Liver (tissue), 9 donors: Measurements from ENCODE around the gene NDRG4. TPM values are rescaled to one million over a fixed set of nuclear protein-coding genes. Genes with fewer than 3 reads are reported as not detected.

Experiments
- DNase-seq: peaks from one replicate; pipeline ENCODE4 v3.0.0-alpha.2; 2017; ENCODE audit warnings: low spot score
- H3K27ac ChIP-seq, 2 donors: one replicate each; pipeline ENCODE4 v1.7.0; 2013; ENCODE audit warnings: inconsistent platforms in 2 of 2, low read length in 2 of 2, control low read depth in 1 of 2, low read depth in 1 of 2, mild to moderate bottlenecking in 1 of 2
- H3K27me3 ChIP-seq, 4 donors: one replicate each; pipeline versions ENCODE4 v1.6.1 to v1.7.0; 2013; ENCODE audit warnings: low read length in 3 of 4, inconsistent platforms in 1 of 4, mild to moderate bottlenecking in 1 of 4, moderate library complexity in 1 of 4; ENCODE audit not compliant: control insufficient read depth in 4 of 4, insufficient read depth in 4 of 4
- H3K36me3 ChIP-seq, 4 donors: one replicate each; pipeline versions ENCODE4 v1.6.1 to v1.7.0; 2013; ENCODE audit warnings: low read length in 3 of 4, mild to moderate bottlenecking in 3 of 4, low read depth in 1 of 4, moderate library complexity in 1 of 4; ENCODE audit not compliant: control insufficient read depth in 4 of 4, insufficient read depth in 3 of 4
- H3K4me1 ChIP-seq, 4 donors: one replicate each; pipeline versions ENCODE4 v1.6.1 to v1.7.0; 2013; ENCODE audit warnings: low read length in 3 of 4, mild to moderate bottlenecking in 3 of 4, moderate library complexity in 1 of 4; ENCODE audit not compliant: control insufficient read depth in 4 of 4, insufficient read depth in 4 of 4
- H3K4me3 ChIP-seq, 3 donors: one replicate each; pipeline versions ENCODE4 v1.6.1 to v1.7.0; 2013; ENCODE audit warnings: low read length in 3 of 3, control low read depth in 1 of 3, low read depth in 1 of 3, mild to moderate bottlenecking in 1 of 3
- H3K9ac ChIP-seq, 2 donors: one replicate each; pipeline ENCODE4 v1.7.0; 2013; ENCODE audit warnings: low read length in 2 of 2, mild to moderate bottlenecking in 2 of 2, moderate library complexity in 2 of 2, control low read depth in 1 of 2, low read depth in 1 of 2
- H3K9me3 ChIP-seq, 4 donors: one replicate each; pipeline versions ENCODE4 v1.6.1 to v1.7.0; 2013; ENCODE audit warnings: low read length in 3 of 4; ENCODE audit not compliant: control insufficient read depth in 4 of 4
- ATF3 ChIP-seq: IDR thresholded peaks from 2 replicates; pipeline ENCODE4 v1.6.1; 2016; ENCODE audit warnings: antibody characterized with exemption
- EGR1 ChIP-seq, 2 donors: IDR thresholded peaks; 2 replicates each; pipeline ENCODE4 v1.6.1; 2016 to 2018; ENCODE audit warnings: antibody characterized with exemption in 2 of 2, low read depth in 2 of 2
- FOXA1 ChIP-seq: IDR thresholded peaks from 2 replicates; pipeline ENCODE4 v1.6.1; 2016; ENCODE audit warnings: antibody characterized with exemption
- FOXA2 ChIP-seq: IDR thresholded peaks from 2 replicates; pipeline ENCODE4 v1.6.1; 2016; ENCODE audit warnings: antibody characterized with exemption
- GABPA ChIP-seq, 2 donors: IDR thresholded peaks in 1 of 2; conservative IDR thresholded peaks in 1 of 2; 2 replicates each; pipeline ENCODE4 v1.6.1; 2016; ENCODE audit warnings: antibody characterized with exemption in 2 of 2, mild to moderate bottlenecking in 1 of 2, moderate library complexity in 1 of 2
- HNF4A ChIP-seq, 2 donors: conservative IDR thresholded peaks; 2 replicates each; pipeline ENCODE4 v1.6.1; 2016; ENCODE audit warnings: antibody characterized with exemption in 2 of 2, mild to moderate bottlenecking in 2 of 2
- HNF4G ChIP-seq: IDR thresholded peaks from 2 replicates; pipeline ENCODE4 v1.6.1; 2016; ENCODE audit warnings: antibody characterized with exemption
- JUND ChIP-seq, 2 donors: IDR thresholded peaks; 2 replicates each; pipeline ENCODE4 v1.6.1; 2016; ENCODE audit warnings: antibody characterized with exemption in 2 of 2
- MAX ChIP-seq: IDR thresholded peaks from 2 replicates; pipeline ENCODE4 v1.6.1; 2016; ENCODE audit warnings: antibody characterized with exemption
- NR2F2 ChIP-seq: IDR thresholded peaks from 2 replicates; pipeline ENCODE4 v1.6.1; 2016; ENCODE audit warnings: antibody characterized with exemption
- RAD21 ChIP-seq, 2 donors: IDR thresholded peaks; 2 replicates each; pipeline ENCODE4 v1.6.1; 2016; ENCODE audit warnings: antibody characterized with exemption in 2 of 2, mild to moderate bottlenecking in 2 of 2
- REST ChIP-seq: IDR thresholded peaks from 2 replicates; pipeline ENCODE4 v1.6.1; 2016; ENCODE audit warnings: antibody characterized with exemption, mild to moderate bottlenecking
- RXRA ChIP-seq, 2 donors: IDR thresholded peaks; 2 replicates each; pipeline ENCODE4 v1.6.1; 2017 to 2018; ENCODE audit warnings: antibody characterized with exemption in 2 of 2, mild to moderate bottlenecking in 1 of 2
- TAF1 ChIP-seq: conservative IDR thresholded peaks from 2 replicates; pipeline ENCODE4 v1.6.1; 2016; ENCODE audit warnings: antibody characterized with exemption, mild to moderate bottlenecking
- WGBS: extraction: QIAGEN DNeasy Blood & Tissue Kit; methylation state at CpG from one replicate; pipeline ENCODE4 v1.1.7; 2013; 5-methylcytosine and 5-hydroxymethylcytosine counted together
- polyA plus RNA-seq, 2 donors: library from polyadenylated mRNA; stranded (reverse) in 1 of 2; unstranded in 1 of 2; fragments of 200-250 nt in 1 of 2; fragments of >200 nt in 1 of 2; fragmentation: Nextera tagmentation in 1 of 2; extraction: Ambion mirVana in 1 of 2; gene quantifications; one replicate each; pipeline versions ENCODE4 v1.2.1 to v1.2.3, GENCODE V29; 2013 to 2015
- total RNA-seq, 2 donors: library from RNA; depleted of rRNA; stranded (reverse); fragments of >200 nt; gene quantifications; one replicate each; pipeline ENCODE4 v1.2.3, GENCODE V29; 2014
- donor health status: healthy.
- donor health status: healthy.
- donor health status: healthy.
- donor health status: healthy.
- donor health status: healthy.

Gene NDRG4
- total and polyA plus RNA-seq, 4 donors, result 0.40 to 1.1 (median 0.86) TPM

- WGBS, result 89% methylated on average over 14 of the region's 14 CpGs
- DNase-seq, result no peak
- H3K9me3 ChIP-seq, result no peaks in the 10 kb centered on the region
- no peak overlapping the region for H3K27ac ChIP-seq
- no peaks in the 10 kb centered on the region for H3K36me3 ChIP-seq
- TF ChIP-seq NR2F2 (no peak), RAD21 (IDR thresholded peaks at IDR 0.05) (no peak), REST (no peak), FOXA2 (no peak), TAF1 (no peak), GABPA (IDR thresholded peaks at IDR 0.05 in 1 of 2, conservative IDR thresholded peaks at IDR 0.05 in 1 of 2) (no peak), EGR1 (IDR thresholded peaks at IDR 0.05; ENCODE audit: low read depth in 2 of 2) (no peak), FOXA1 (no peak), HNF4A (conservative IDR thresholded peaks at IDR 0.05) (no peak), JUND (IDR thresholded peaks at IDR 0.05) (no peak), RXRA (IDR thresholded peaks at IDR 0.05) (no peak)
- H3K4me3 ChIP-seq, result no peak overlapping the region
- peaks cover 4 to 18% (median 13%) of the 10 kb centered on the region in 4 donors for H3K4me1 ChIP-seq
- peaks cover 0 to 6% (median 1%) of the 10 kb centered on the region in 4 donors for H3K27me3 ChIP-seq
- H3K9ac ChIP-seq, result no peak overlapping the region
These were observed 3.4 kb downstream of the NDRG4 start for GRCh38 chr16:58503166-58503862.

GRCh38 chr16:58503863-58504688 lies 4.1 kb downstream of the NDRG4 start:
- TF ChIP-seq RXRA (IDR thresholded peaks at IDR 0.05), result no peak
- TF ChIP-seq HNF4A (conservative IDR thresholded peaks at IDR 0.05), result no peak
- TF ChIP-seq ATF3, result no peak
- TF ChIP-seq EGR1 (IDR thresholded peaks at IDR 0.05; ENCODE audit: low read depth in 2 of 2), result no peak
- TF ChIP-seq HNF4G, result no peak
- TF ChIP-seq MAX, result no peak
- TF ChIP-seq REST, result no peak
- TF ChIP-seq FOXA2, result no peak
- TF ChIP-seq NR2F2, result no peak
- no peak for TF ChIP-seq JUND (IDR thresholded peaks at IDR 0.05)
- no peak for DNase-seq
- H3K36me3 ChIP-seq, result no peaks in the 10 kb centered on the region
- H3K27ac ChIP-seq, result no peak overlapping the region
- no peaks in the 10 kb centered on the region for H3K9me3 ChIP-seq
- H3K4me3 ChIP-seq, result no peak overlapping the region
- 93% methylated on average over 21 of the region's 21 CpGs for WGBS
- no peak overlapping the region for H3K9ac ChIP-seq
- H3K27me3 ChIP-seq, result peaks cover 0 to 6% (median 1%) of the 10 kb centered on the region in 4 donors
- peaks cover 4 to 20% (median 13%) of the 10 kb centered on the region in 4 donors for H3K4me1 ChIP-seq
